Karpas-422 (cell line): Measurements from ENCODE around the gene NSG1. TPM values are rescaled to one million over a fixed set of nuclear protein-coding genes. Genes with fewer than 3 reads are reported as not detected.

Experiments used
- DNase-seq: peaks from one replicate; pipeline ENCODE4 v3.0.0-alpha.2; 2015
- H2AFZ ChIP-seq: fragments of 200-600 bp; sonication (generic); 2 replicates; pipeline ENCODE4 v1.6.1; 2014; ENCODE audit warnings: antibody characterized with exemption, low read length, mixed read lengths
- H3K27ac ChIP-seq: fragments of 200-600 bp; sonication (generic); 2 replicates; pipeline ENCODE4 v1.5.1; 2014; ENCODE audit warnings: mild to moderate bottlenecking, low read length, moderate library complexity
- H3K27me3 ChIP-seq: fragments of 200-600 bp; sonication (generic); 2 replicates; pipeline ENCODE4 v1.6.1; 2014; ENCODE audit warnings: low read length, mixed read lengths
- H3K36me3 ChIP-seq: fragments of 200-600 bp; sonication (generic); 2 replicates; pipeline ENCODE4 v1.6.1; 2014; ENCODE audit warnings: low read length, mixed read lengths; ENCODE audit not compliant: insufficient read depth
- H3K4me1 ChIP-seq: fragments of 200-600 bp; sonication (generic); 2 replicates; pipeline ENCODE4 v1.6.1; 2014; ENCODE audit warnings: mild to moderate bottlenecking, low read length, mixed read lengths
- H3K4me2 ChIP-seq: fragments of 200-600 bp; sonication (generic); 2 replicates; pipeline ENCODE4 v1.6.1; 2014; ENCODE audit warnings: low read length, low read depth, mild to moderate bottlenecking; ENCODE audit not compliant: poor library complexity, severe bottlenecking
- H3K4me3 ChIP-seq: fragments of 200-600 bp; sonication (generic); 2 replicates; pipeline ENCODE4 v1.5.1; 2014; ENCODE audit warnings: mild to moderate bottlenecking, antibody characterized with exemption, low read length, mixed read lengths
- H3K79me2 ChIP-seq: fragments of 200-600 bp; sonication (generic); 2 replicates; pipeline ENCODE4 v1.6.1; 2014; ENCODE audit warnings: mild to moderate bottlenecking, low read length, mixed read lengths
- H3K9ac ChIP-seq: fragments of 200-600 bp; sonication (generic); 2 replicates; pipeline ENCODE4 v1.6.0; 2014; ENCODE audit warnings: low read length
- H3K9me2 ChIP-seq: fragments of 200-600 bp; sonication (generic), shearing (Covaris generic); replicated peaks from 2 replicates; pipeline ENCODE4 v1.6.0; 2014; ENCODE audit warnings: mild to moderate bottlenecking, low read length, moderate library complexity; ENCODE audit not compliant: insufficient read depth
- H3K9me3 ChIP-seq: fragments of 300-700, 200-600 bp; sonication (generic); 2 replicates; pipeline ENCODE4 v1.6.1; 2014; ENCODE audit warnings: low read length, mixed read lengths
- H4K20me1 ChIP-seq: fragments of 200-600 bp; sonication (generic); 2 replicates; pipeline ENCODE4 v1.6.1; 2014; ENCODE audit warnings: mild to moderate bottlenecking, antibody characterized with exemption, low read length, low read depth; ENCODE audit not compliant: insufficient read depth
- total RNA-seq: library from RNA; depleted of rRNA; stranded (reverse); fragments of >200 nt; shearing (Covaris generic); gene quantifications from 2 replicates; pipeline ENCODE4 v1.2.3, GENCODE V29; 2014; ENCODE audit warnings: low replicate concordance

Gene NSG1
- total RNA-seq, 1 experiment from 2014 or later: 0.75 TPM

- Histone ChIP-seq H3K79me2 (no peaks in the 10 kb centered on the region), H4K20me1 (no peaks in the 10 kb centered on the region), H3K4me3 (no peak overlapping the region), H3K9me3 (no peaks in the 10 kb centered on the region), H3K9ac (no peak overlapping the region), H2AFZ (no peak overlapping the region), H3K36me3 (no peaks in the 10 kb centered on the region), H3K4me1 (no peaks in the 10 kb centered on the region), H3K4me2 (no peak overlapping the region), H3K9me2 (no peaks in the 10 kb centered on the region), H3K27me3 (no peaks in the 10 kb centered on the region), H3K27ac (no peak overlapping the region)
- DNase-seq: no peak
Measured at GRCh38 chr4:4390046-4390445, 3.1 kb downstream of the NSG1 start.

DNA sequence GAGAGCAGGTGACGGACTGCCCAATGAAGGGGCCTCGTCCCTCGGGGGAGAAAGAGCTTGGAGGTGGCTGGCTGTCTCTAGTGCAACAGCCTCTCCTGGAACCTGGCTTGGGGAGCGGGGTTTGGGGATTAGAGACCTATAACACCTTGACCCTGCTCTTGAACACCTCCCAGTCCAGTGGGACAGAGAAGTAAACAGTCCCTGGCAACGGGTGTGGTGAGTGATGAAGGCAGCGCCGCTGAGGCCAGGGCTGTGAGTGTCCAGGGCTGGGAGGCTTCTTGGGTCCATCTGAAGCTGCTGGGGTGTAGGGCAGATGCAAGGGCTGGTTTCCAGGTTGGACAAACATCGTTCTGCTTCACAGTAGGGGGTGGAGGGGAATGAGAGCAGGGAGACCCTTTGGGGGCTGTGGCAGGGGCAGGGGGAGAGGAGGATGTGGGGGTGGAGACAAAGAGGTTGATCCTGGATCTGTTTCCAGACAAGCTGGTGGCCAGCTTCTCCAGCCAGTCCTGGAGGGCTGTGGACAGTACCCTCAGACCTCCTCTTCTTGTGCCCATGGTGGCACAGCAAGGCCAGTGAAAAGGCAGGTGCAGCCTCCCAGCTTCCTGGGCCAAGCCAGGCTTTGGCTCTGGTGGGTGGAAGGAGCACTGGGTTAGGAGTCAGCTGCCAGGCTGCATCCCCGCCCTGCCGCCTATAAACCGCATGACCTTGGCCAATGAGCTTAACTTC lies 3.8 kb downstream of the NSG1 start:
- Histone ChIP-seq H2AFZ (no peak overlapping the region), H3K9ac (no peak overlapping the region), H3K4me3 (no peak overlapping the region), H4K20me1 (no peaks in the 10 kb centered on the region), H3K9me3 (no peaks in the 10 kb centered on the region), H3K36me3 (no peaks in the 10 kb centered on the region), H3K4me2 (no peak overlapping the region), H3K27me3 (no peaks in the 10 kb centered on the region), H3K9me2 (no peaks in the 10 kb centered on the region), H3K4me1 (peaks cover 4% of the 10 kb centered on the region), H3K79me2 (no peaks in the 10 kb centered on the region), H3K27ac (no peak overlapping the region)
- no peak for DNase-seq

DNA sequence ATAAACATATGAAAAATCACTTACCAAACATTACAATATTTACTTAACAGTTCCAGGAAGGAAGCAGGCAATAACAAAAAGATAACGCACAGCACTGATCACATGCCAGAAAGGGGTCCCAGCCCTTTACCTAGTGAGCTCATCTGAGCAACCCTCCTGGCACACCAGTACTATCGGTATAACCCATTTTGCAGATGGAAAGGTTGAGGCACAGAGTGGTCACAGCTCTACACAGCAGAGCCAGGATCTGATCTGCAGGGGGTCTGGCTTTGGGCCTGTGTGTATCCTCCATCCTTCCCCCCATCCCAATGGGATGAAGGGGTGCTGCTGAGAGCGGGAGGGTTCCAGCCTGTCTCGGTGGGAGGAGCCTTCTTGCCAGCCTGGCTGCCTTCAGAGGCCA lies 5.0 kb downstream of the NSG1 start:
- Histone ChIP-seq H3K9me2 (no peaks in the 10 kb centered on the region), H3K9me3 (no peaks in the 10 kb centered on the region), H3K36me3 (no peaks in the 10 kb centered on the region), H3K4me3 (no peak overlapping the region), H2AFZ (no peak overlapping the region), H3K27ac (no peak overlapping the region), H3K4me2 (no peak overlapping the region), H4K20me1 (no peaks in the 10 kb centered on the region), H3K27me3 (no peaks in the 10 kb centered on the region), H3K4me1 (peaks cover 16% of the 10 kb centered on the region), H3K79me2 (no peaks in the 10 kb centered on the region), H3K9ac (no peak overlapping the region)
- DNase-seq: no peak

DNA sequence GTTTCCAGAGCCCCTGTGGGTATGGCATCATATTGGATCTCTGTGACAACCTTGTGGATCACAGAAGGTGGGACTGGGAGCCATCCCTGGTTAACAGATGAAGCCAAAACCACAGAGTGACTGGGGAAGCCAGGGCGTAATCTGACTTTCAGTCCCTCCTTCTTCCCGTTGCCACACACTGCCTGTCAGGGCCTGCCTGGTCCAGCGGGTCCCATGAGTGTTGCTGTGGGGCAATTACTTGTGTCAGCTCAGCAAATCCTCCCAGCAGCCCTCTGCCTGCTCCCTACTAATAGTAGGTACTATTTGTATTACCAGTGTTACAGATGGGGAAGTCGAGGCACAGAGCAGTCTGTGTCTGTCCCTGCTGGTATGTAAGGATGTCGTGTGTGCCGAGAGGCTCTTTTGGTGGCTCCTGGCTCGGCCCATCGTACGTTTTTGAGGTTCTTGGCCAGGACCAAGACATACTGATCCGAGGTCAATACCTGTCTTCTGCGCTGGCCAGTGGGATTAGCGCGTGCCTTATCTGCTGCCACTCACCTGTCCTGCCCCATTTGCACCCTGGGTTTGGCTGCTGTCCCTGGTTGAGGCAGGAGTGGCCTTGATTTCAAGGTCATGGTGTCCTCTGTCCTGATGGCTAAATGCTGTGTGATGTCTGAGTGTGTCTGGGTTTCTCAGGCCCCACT lies 5.7 kb downstream of the NSG1 start:
- Histone ChIP-seq H3K4me3 (no peak overlapping the region), H3K27ac (no peak overlapping the region), H3K36me3 (no peaks in the 10 kb centered on the region), H3K79me2 (no peaks in the 10 kb centered on the region), H3K4me2 (no peak overlapping the region), H3K9ac (no peak overlapping the region), H3K9me2 (no peaks in the 10 kb centered on the region), H3K9me3 (no peaks in the 10 kb centered on the region), H3K4me1 (peaks cover 16% of the 10 kb centered on the region), H2AFZ (no peak overlapping the region), H4K20me1 (no peaks in the 10 kb centered on the region), H3K27me3 (no peaks in the 10 kb centered on the region)
- no peak for DNase-seq

- Histone ChIP-seq H3K9me2 (no peaks in the 10 kb centered on the region), H3K27ac (no peak overlapping the region), H3K9ac (no peak overlapping the region)
Measured at GRCh38 chr4:4394644-4395043, 7.7 kb downstream of the NSG1 start.

GRCh38 chr4:4395371-4395770 lies 8.5 kb downstream of the NSG1 start:
- no peak overlapping the region for H2AFZ ChIP-seq
- no peak overlapping the region for H3K27ac ChIP-seq
- H4K20me1 ChIP-seq: no peaks in the 10 kb centered on the region
- H3K36me3 ChIP-seq: no peaks in the 10 kb centered on the region
- no peaks in the 10 kb centered on the region for H3K9me2 ChIP-seq
- DNase-seq: no peak
- no peaks in the 10 kb centered on the region for H3K79me2 ChIP-seq
- H3K4me1 ChIP-seq: peaks cover 16% of the 10 kb centered on the region
- no peaks in the 10 kb centered on the region for H3K9me3 ChIP-seq
- peak overlapping the region; percentile 64 for H3K4me2 ChIP-seq
- peak overlapping the region; percentile 53; the same call in 1 of the 2 replicates for H3K4me3 ChIP-seq
- no peaks in the 10 kb centered on the region for H3K27me3 ChIP-seq
- H3K9ac ChIP-seq: no peak overlapping the region; the same call in 1 of the 2 replicates

More at GRCh38 chr4:4394644-4395043, 7.7 kb downstream of the NSG1 start:
- H3K9me3 ChIP-seq: no peaks in the 10 kb centered on the region
- H3K36me3 ChIP-seq: no peaks in the 10 kb centered on the region
- no peak overlapping the region for H3K4me3 ChIP-seq
- H3K4me1 ChIP-seq: peaks cover 16% of the 10 kb centered on the region
- no peaks in the 10 kb centered on the region for H3K27me3 ChIP-seq
- no peak overlapping the region for H2AFZ ChIP-seq
- H4K20me1 ChIP-seq: no peaks in the 10 kb centered on the region
- H3K79me2 ChIP-seq: no peaks in the 10 kb centered on the region
- no peak for DNase-seq
- no peak overlapping the region for H3K4me2 ChIP-seq

DNA sequence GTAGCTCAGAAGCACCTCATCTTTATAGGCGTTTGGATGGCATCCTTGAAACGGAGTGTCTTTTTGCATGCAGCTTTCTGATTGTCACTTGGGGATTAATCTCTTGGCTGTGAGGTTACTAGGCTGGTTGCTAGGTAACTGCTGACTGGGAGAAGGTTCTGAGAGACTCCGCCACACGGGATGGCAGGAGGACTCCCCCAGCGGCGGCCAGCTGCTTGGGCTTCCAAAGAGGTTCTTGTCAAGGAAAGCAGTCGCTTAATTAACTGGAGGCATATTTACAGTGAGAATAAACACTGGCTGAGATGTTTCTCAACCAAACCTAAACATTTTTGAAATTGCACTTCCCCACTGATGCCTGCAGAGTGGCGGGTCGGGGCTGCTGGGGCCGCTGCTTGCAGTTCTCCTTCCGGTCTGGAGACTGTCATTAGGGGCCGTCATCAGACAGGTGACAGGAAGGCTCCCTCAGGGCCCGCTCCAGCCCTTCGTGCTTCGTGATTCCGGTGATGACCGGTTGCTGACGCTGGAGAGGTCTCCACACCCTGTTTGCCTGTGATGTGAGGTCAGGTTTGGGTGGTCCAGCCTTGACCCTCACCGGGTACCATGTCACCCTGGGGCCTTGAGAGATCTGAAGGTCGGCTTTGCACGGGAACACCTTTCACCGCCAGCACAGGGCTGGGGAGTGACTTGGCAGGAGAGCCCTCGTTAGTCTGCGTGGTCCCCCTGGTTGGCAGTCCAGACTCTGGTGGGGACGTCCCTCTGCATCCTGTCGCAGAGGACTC lies 9.1 kb downstream of the NSG1 start:
- no peaks in the 10 kb centered on the region for H3K36me3 ChIP-seq
- peak overlapping the region; percentile 64 for H3K4me2 ChIP-seq
- DNase-seq: peak; percentile 78

More for the DNA sequence above, 9.1 kb downstream of the NSG1 start:
- Histone ChIP-seq H2AFZ (peak overlapping the region; percentile 69), H3K79me2 (no peaks in the 10 kb centered on the region), H3K9me3 (no peaks in the 10 kb centered on the region), H3K9me2 (no peaks in the 10 kb centered on the region), H3K9ac (peak overlapping the region; percentile 60), H3K27ac (no peak overlapping the region), H3K4me3 (peak overlapping the region; percentile 53), H3K4me1 (peaks cover 16% of the 10 kb centered on the region), H3K27me3 (no peaks in the 10 kb centered on the region), H4K20me1 (no peaks in the 10 kb centered on the region)
